ENCODE results near the gene ENPP3. TPM values are rescaled to one million over a fixed set of nuclear protein-coding genes. Genes with fewer than 3 reads are reported as not detected.

Gene ENPP3
- total RNA-seq (1 to 10 TPM in 1 of 2 donors, under 1 TPM in 1; 0.77 to 2.9 TPM), polyA plus RNA-seq (under 1 TPM; 0.31 TPM)
- long read RNA-seq, donor 1, result 0 reads
- long read RNA-seq, donor 2, result 0 reads
- long read RNA-seq, donor 3, result 0 reads
- long read RNA-seq, donor 4, result 0 reads
- long read RNA-seq, donor 5, result 0 reads

GRCh38 chr6:131636880-131637792, at the start of gene ENPP3:
Gene ENPP3 (plus strand): TSS chr6:131637302. CDS start chr6:131637385, 83 bp downstream.
- H3K4me1 ChIP-seq (ENCODE audit: control insufficient read depth in 5 of 5, insufficient read depth in 5 of 5, low read length in 5 of 5), result no peaks in the 10 kb centered on the region
- no peak within 1 kb of the TSS for H3K27ac ChIP-seq (ENCODE audit: low read depth in 1 of 2, low read length in 1 of 2)
- no peak within 1 kb of the TSS for H3K4me3 ChIP-seq
- H3K9me3 ChIP-seq (ENCODE audit: control insufficient read depth in 4 of 4, insufficient read depth in 3 of 4, low read length in 3 of 4), result no peaks in the 10 kb centered on the region
- ATAC-seq (ENCODE audit: insufficient read depth, low FRiP score), result no peak
- DNase-seq, result peak in 2 of 3 donors; percentile 45 to 63
- no peak within 1 kb of the TSS for H3K9ac ChIP-seq (ENCODE audit: insufficient read depth in 1 of 2, low read length in 2 of 2)
- no peaks in the 10 kb centered on the region for H3K36me3 ChIP-seq (ENCODE audit: control insufficient read depth in 4 of 4, insufficient read depth in 4 of 4, low read length in 4 of 4)
- TF ChIP-seq CTCF (IDR thresholded peaks at IDR 0.05; ENCODE audit: control extremely low read depth, extremely low read depth), result no peak
- WGBS, 2 donors, result 75 to 83% methylated on average over 10 of the region's 10 CpGs
- no peaks in the 10 kb centered on the region for H3K27me3 ChIP-seq (ENCODE audit: control insufficient read depth in 3 of 3, insufficient read depth in 3 of 3, low read length in 2 of 3)

- no peak overlapping the region for H3K4me3 ChIP-seq
- H3K36me3 ChIP-seq (ENCODE audit: control insufficient read depth in 4 of 4, insufficient read depth in 4 of 4, low read length in 4 of 4), result peaks cover 23 to 49% (median 31%) of the 10 kb centered on the region in 4 donors
- TF ChIP-seq CTCF (IDR thresholded peaks at IDR 0.05; ENCODE audit: control extremely low read depth, extremely low read depth), result no peak
- ATAC-seq (ENCODE audit: insufficient read depth, low FRiP score) (no peak), DNase-seq (no peak)
- H3K9me3 ChIP-seq (ENCODE audit: control insufficient read depth in 4 of 4, insufficient read depth in 3 of 4, low read length in 3 of 4), result no peaks in the 10 kb centered on the region
- H3K9ac ChIP-seq (ENCODE audit: insufficient read depth in 1 of 2, low read length in 2 of 2), result no peak overlapping the region
- no peaks in the 10 kb centered on the region for H3K27me3 ChIP-seq (ENCODE audit: control insufficient read depth in 3 of 3, insufficient read depth in 3 of 3, low read length in 2 of 3)
- H3K27ac ChIP-seq (ENCODE audit: low read depth in 1 of 2, low read length in 1 of 2), result no peak overlapping the region
- no peaks in the 10 kb centered on the region for H3K4me1 ChIP-seq (ENCODE audit: control insufficient read depth in 5 of 5, insufficient read depth in 5 of 5, low read length in 5 of 5)
- 98 to 99% methylated on average over 4 of the region's 4 CpGs for WGBS, 2 donors
Measured at GRCh38 chr6:131587909-131588308, 49.2 kb upstream of the ENPP3 start.

- ATAC-seq (ENCODE audit: insufficient read depth, low FRiP score) (no peak), DNase-seq (no peak)
- no peak overlapping the region for H3K4me3 ChIP-seq
- no peak overlapping the region for H3K27ac ChIP-seq (ENCODE audit: low read depth in 1 of 2, low read length in 1 of 2)
- H3K4me1 ChIP-seq (ENCODE audit: control insufficient read depth in 5 of 5, insufficient read depth in 5 of 5, low read length in 5 of 5), result no peaks in the 10 kb centered on the region
- H3K36me3 ChIP-seq (ENCODE audit: control insufficient read depth in 4 of 4, insufficient read depth in 4 of 4, low read length in 4 of 4), result peaks cover 23 to 52% (median 35%) of the 10 kb centered on the region in 4 donors
- H3K9ac ChIP-seq (ENCODE audit: insufficient read depth in 1 of 2, low read length in 2 of 2), result no peak overlapping the region
- TF ChIP-seq CTCF (IDR thresholded peaks at IDR 0.05; ENCODE audit: control extremely low read depth, extremely low read depth), result no peak
- WGBS, 2 donors, result 87 to 88% methylated on average over 2 of the region's 2 CpGs
- no peaks in the 10 kb centered on the region for H3K27me3 ChIP-seq (ENCODE audit: control insufficient read depth in 3 of 3, insufficient read depth in 3 of 3, low read length in 2 of 3)
- no peaks in the 10 kb centered on the region for H3K9me3 ChIP-seq (ENCODE audit: control insufficient read depth in 4 of 4, insufficient read depth in 3 of 4, low read length in 3 of 4)
Measured at GRCh38 chr6:131588643-131589042, 48.5 kb upstream of the ENPP3 start.
